SU-DHL-6 (cell line): Measurements from ENCODE around the gene CLDN25.

Source experiments
- EZH2phosphoT487 ChIP-seq: fragments of 200-600 bp; sonication (generic), shearing (Covaris generic); conservative IDR thresholded peaks from 2 replicates; pipeline ENCODE4 v1.6.1; 2018; ENCODE audit warnings: mild to moderate bottlenecking, antibody characterized with exemption, low read length, moderate library complexity, mixed read lengths
- TF ChIP-seq, protein P1 (sequence below): fragments of 200-600 bp; sonication (generic); IDR thresholded peaks from one replicate; pipeline ENCODE4 v1.5.1; 2017; ENCODE audit warnings: antibody characterized with exemption, mild to moderate bottlenecking, low read length, moderate library complexity; ENCODE audit not compliant: insufficient read depth, poor library complexity, severe bottlenecking

GRCh38 chr11:113817162-113817561 is 37.6 kb downstream of the CLDN25 start:
- TF ChIP-seq, protein P1, sequence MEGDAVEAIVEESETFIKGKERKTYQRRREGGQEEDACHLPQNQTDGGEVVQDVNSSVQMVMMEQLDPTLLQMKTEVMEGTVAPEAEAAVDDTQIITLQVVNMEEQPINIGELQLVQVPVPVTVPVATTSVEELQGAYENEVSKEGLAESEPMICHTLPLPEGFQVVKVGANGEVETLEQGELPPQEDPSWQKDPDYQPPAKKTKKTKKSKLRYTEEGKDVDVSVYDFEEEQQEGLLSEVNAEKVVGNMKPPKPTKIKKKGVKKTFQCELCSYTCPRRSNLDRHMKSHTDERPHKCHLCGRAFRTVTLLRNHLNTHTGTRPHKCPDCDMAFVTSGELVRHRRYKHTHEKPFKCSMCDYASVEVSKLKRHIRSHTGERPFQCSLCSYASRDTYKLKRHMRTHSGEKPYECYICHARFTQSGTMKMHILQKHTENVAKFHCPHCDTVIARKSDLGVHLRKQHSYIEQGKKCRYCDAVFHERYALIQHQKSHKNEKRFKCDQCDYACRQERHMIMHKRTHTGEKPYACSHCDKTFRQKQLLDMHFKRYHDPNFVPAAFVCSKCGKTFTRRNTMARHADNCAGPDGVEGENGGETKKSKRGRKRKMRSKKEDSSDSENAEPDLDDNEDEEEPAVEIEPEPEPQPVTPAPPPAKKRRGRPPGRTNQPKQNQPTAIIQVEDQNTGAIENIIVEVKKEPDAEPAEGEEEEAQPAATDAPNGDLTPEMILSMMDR: no peak
- TF ChIP-seq EZH2phosphoT487: no peak
